Right cardiac atrium (tissue), 5 donors: Measurements from ENCODE around the gene SLX4IP. TPM values are rescaled to one million over a fixed set of nuclear protein-coding genes. Genes with fewer than 3 reads are reported as not detected.

Source experiments
- ATAC-seq, 2 donors: fragments of 200-7000 bp; cut with Tn5 transposase; one replicate each; pipeline versions ENCODE4 v1.8.0 to v1.9.1; 2020; ENCODE audit warnings: moderate library complexity in 2 of 2, mild to moderate bottlenecking in 1 of 2
- DNase-seq, 3 donors: peaks; one replicate each; pipeline ENCODE4 v3.0.0-alpha.2; 2020
- H3K27ac ChIP-seq: one replicate; pipeline ENCODE4 v1.5.1; 2013; ENCODE audit warnings: mild to moderate bottlenecking, low read length, control low read depth, moderate library complexity
- H3K27me3 ChIP-seq: one replicate; pipeline ENCODE4 v1.6.1; 2013; ENCODE audit not compliant: control insufficient read depth, insufficient read depth
- H3K4me1 ChIP-seq: one replicate; pipeline ENCODE4 v1.6.1; 2013; ENCODE audit warnings: low read length; ENCODE audit not compliant: control insufficient read depth, insufficient read depth
- H3K4me3 ChIP-seq: one replicate; pipeline ENCODE4 v1.5.1; 2013; ENCODE audit warnings: low read length, control low read depth
- H3K9me3 ChIP-seq: one replicate; pipeline ENCODE4 v1.6.1; 2013; ENCODE audit warnings: low read length; ENCODE audit not compliant: control insufficient read depth
- WGBS: extraction: QIAGEN DNeasy Blood & Tissue Kit; methylation state at CpG from one replicate; pipeline ENCODE4 v1.1.7; 2013; 5-methylcytosine and 5-hydroxymethylcytosine counted together
- intact Hi-C, 4 donors: fragments of 100-400 bp; cut with DNase I; formaldehyde crosslinking; loops; one replicate each; pipeline versions ENCODE4 v1.11.0 to v1.14.0; 2022 to 2023
- polyA plus RNA-seq: library from polyadenylated mRNA; stranded (reverse); fragments of 200-250 nt; gene quantifications from one replicate; pipeline ENCODE4 v1.2.3, GENCODE V29; 2013
- total RNA-seq, 4 donors: library from RNA; stranded (reverse); fragmentation: NEBNext Ultra II Directional; extraction: Animal tissue kit (Norgen Biotek cat#: 25700); gene quantifications; one replicate each; pipeline ENCODE4 v1.2.1, GENCODE V29; 2021
- donor health status: healthy with polysubstance abuse.
- donor health status: DM: no; HTN: yes; CAD: no.
- donor health status: DM: no; HTN: no; CAD: no.
- donor health status: DM: no; HTN: yes; CAD: no; lungs with severe emphysema.
- donor health status: DM: yes; HTN: yes; CAD: no.

The SLX4IP gene
- total and polyA plus RNA-seq, 5 donors: 1.3 to 3.2 (median 2.5) TPM

GRCh38 chr20:10483691-10484090 lies 48.6 kb downstream of the SLX4IP start:
- Histone ChIP-seq H3K4me3 (no peak overlapping the region), H3K27me3 (no peaks in the 10 kb centered on the region), H3K9me3 (no peaks in the 10 kb centered on the region), H3K27ac (no peak overlapping the region), H3K4me1 (no peaks in the 10 kb centered on the region)
- ATAC-seq: no peak
- intact Hi-C loops: no loop called here
- WGBS: 84% methylated on average over 2 of the region's 2 CpGs
- no peak for DNase-seq

- Histone ChIP-seq H3K4me3 (no peak overlapping the region), H3K9me3 (no peaks in the 10 kb centered on the region), H3K4me1 (no peaks in the 10 kb centered on the region), H3K27ac (no peak overlapping the region), H3K27me3 (no peaks in the 10 kb centered on the region)
- intact Hi-C loops: no loop called here
- DNase-seq: peak in 1 of 3 donors; percentile 24
- WGBS: 70% methylated on average over 7 of the region's 7 CpGs
- ATAC-seq: peak in 1 of 2 donors; percentile 32
Observed at GRCh38 chr20:10487142-10488136, 52.3 kb downstream of the SLX4IP start.

GRCh38 chr20:10488534-10488933 lies 53.4 kb downstream of the SLX4IP start:
- 76% methylated on average over 1 of the region's 1 CpG for WGBS
- intact Hi-C loops: no loop called here
- no peaks in the 10 kb centered on the region for H3K9me3 ChIP-seq
- no peak overlapping the region for H3K4me3 ChIP-seq
- H3K27ac ChIP-seq: no peak overlapping the region
- ATAC-seq (peak in 1 of 2 donors; percentile 31), DNase-seq (no peak)
- no peaks in the 10 kb centered on the region for H3K4me1 ChIP-seq
- H3K27me3 ChIP-seq: no peaks in the 10 kb centered on the region

- Histone ChIP-seq H3K4me3 (no peak overlapping the region), H3K9me3 (no peaks in the 10 kb centered on the region), H3K27ac (no peak overlapping the region), H3K27me3 (no peaks in the 10 kb centered on the region), H3K4me1 (no peaks in the 10 kb centered on the region)
- ATAC-seq (no peak), DNase-seq (no peak)
- WGBS: 89% methylated on average over 1 of the region's 1 CpG
- intact Hi-C loops: no loop called here
Observed at GRCh38 chr20:10489853-10490252, 54.7 kb downstream of the SLX4IP start.

- 88% methylated on average over 2 of the region's 2 CpGs for WGBS
Observed at GRCh38 chr20:10490257-10490656, 55.2 kb downstream of the SLX4IP start.

GRCh38 chr20:10490706-10491105 lies 55.6 kb downstream of the SLX4IP start:
- no peak overlapping the region for H3K27ac ChIP-seq
- no peaks in the 10 kb centered on the region for H3K9me3 ChIP-seq
- no peaks in the 10 kb centered on the region for H3K27me3 ChIP-seq
- ATAC-seq (no peak), DNase-seq (no peak)
- WGBS: 47% methylated on average over 1 of the region's 1 CpG
- intact Hi-C loops: no loop called here
- no peaks in the 10 kb centered on the region for H3K4me1 ChIP-seq
- H3K4me3 ChIP-seq: no peak overlapping the region

More at GRCh38 chr20:10490257-10490656, 55.2 kb downstream of the SLX4IP start:
- DNase-seq (no peak), ATAC-seq (no peak)
- intact Hi-C loops: no loop called here
- Histone ChIP-seq H3K27ac (no peak overlapping the region), H3K4me3 (no peak overlapping the region), H3K9me3 (no peaks in the 10 kb centered on the region), H3K4me1 (no peaks in the 10 kb centered on the region), H3K27me3 (no peaks in the 10 kb centered on the region)

- WGBS: 87% methylated on average over 2 of the region's 2 CpGs
- Histone ChIP-seq H3K27me3 (no peaks in the 10 kb centered on the region), H3K4me1 (no peaks in the 10 kb centered on the region), H3K27ac (no peak overlapping the region), H3K4me3 (no peak overlapping the region), H3K9me3 (no peaks in the 10 kb centered on the region)
- ATAC-seq (no peak), DNase-seq (no peak)
- intact Hi-C loops: no loop called here
Observed at GRCh38 chr20:10492065-10492464, 57.0 kb downstream of the SLX4IP start.

- Histone ChIP-seq H3K27ac (no peak overlapping the region), H3K9me3 (no peaks in the 10 kb centered on the region), H3K4me1 (no peaks in the 10 kb centered on the region), H3K27me3 (no peaks in the 10 kb centered on the region), H3K4me3 (no peak overlapping the region)
- 94% methylated on average over 2 of the region's 2 CpGs for WGBS
- DNase-seq: no peak
- no peak for ATAC-seq
- intact Hi-C loops: no loop called here
Observed at GRCh38 chr20:10492844-10493243, 57.7 kb downstream of the SLX4IP start.

- H3K9me3 ChIP-seq: no peaks in the 10 kb centered on the region
- no peaks in the 10 kb centered on the region for H3K4me1 ChIP-seq
- intact Hi-C loops: no loop called here
- H3K27ac ChIP-seq: no peak overlapping the region
- H3K4me3 ChIP-seq: no peak overlapping the region
- 61% methylated on average over 2 of the region's 2 CpGs for WGBS
- DNase-seq (no peak), ATAC-seq (no peak)
- H3K27me3 ChIP-seq: no peaks in the 10 kb centered on the region
Observed at GRCh38 chr20:10495173-10495572, 60.1 kb downstream of the SLX4IP start.

- DNase-seq (no peak), ATAC-seq (no peak)
- no peaks in the 10 kb centered on the region for H3K4me1 ChIP-seq
- no peaks in the 10 kb centered on the region for H3K9me3 ChIP-seq
- intact Hi-C loops: no loop called here
- H3K4me3 ChIP-seq: no peak overlapping the region
- H3K27me3 ChIP-seq: no peaks in the 10 kb centered on the region
- no peak overlapping the region for H3K27ac ChIP-seq
- 91% methylated on average over 2 of the region's 2 CpGs for WGBS
Observed at GRCh38 chr20:10496465-10496864, 61.4 kb downstream of the SLX4IP start.

GRCh38 chr20:10497283-10497682 lies 62.2 kb downstream of the SLX4IP start:
- Histone ChIP-seq H3K4me1 (no peaks in the 10 kb centered on the region), H3K27me3 (no peaks in the 10 kb centered on the region), H3K27ac (no peak overlapping the region), H3K9me3 (no peaks in the 10 kb centered on the region), H3K4me3 (no peak overlapping the region)
- ATAC-seq: no peak
- WGBS: 93% methylated on average over 2 of the region's 2 CpGs
- no peak for DNase-seq
- intact Hi-C loops: no loop called here
